CD1c-positive myeloid dendritic cell (primary cell): ENCODE data around the gene SLC18A3.

Experiments
- DNase-seq: peaks from one replicate; pipeline ENCODE4 v3.0.0-alpha.2; 2016; ENCODE audit errors: extremely low spot score

Gene SLC18A3

GRCh38 chr10:49610114-49610457, at the start of gene SLC18A3:
Gene SLC18A3 (plus strand): TSS chr10:49610310. CDS start chr10:49610741, 431 bp downstream.
- DNase-seq: no peak

- DNase-seq: no peak
Measured at GRCh38 chr10:49560526-49560925, 49.6 kb upstream of the SLC18A3 start.

GRCh38 chr10:49562893-49563292, 47.2 kb upstream of the SLC18A3 start:
- no peak for DNase-seq

DNA sequence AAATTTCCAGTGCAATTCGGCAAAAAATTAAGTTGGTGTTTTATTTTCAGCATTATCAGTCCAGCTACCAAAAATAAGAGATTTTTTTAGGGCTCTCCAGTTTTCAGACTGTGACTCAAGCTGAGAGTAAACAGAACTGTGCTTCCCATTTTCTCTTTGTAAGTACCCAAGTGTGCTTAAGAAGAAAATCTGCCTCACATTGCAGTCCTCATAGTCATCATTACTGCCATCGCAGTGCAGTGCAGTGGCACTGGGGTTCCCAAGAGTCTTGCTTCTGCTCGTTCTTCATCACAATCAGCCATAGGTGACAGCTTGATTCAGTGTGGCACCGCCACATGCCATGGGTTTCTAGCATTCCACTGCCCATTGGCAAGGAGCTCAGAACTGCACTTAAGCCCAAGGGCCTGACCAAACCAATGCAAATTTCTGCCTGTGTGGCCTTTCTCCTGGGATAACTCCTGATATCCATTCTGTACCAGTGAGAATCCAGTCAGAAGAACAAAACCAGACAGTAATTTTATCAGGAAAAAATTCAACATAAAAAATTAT, 45.6 kb upstream of the SLC18A3 start:
- peak; percentile 5 for DNase-seq

GRCh38 chr10:49567810-49568209, 42.3 kb upstream of the SLC18A3 start:
- peak; percentile 38 for DNase-seq

DNA sequence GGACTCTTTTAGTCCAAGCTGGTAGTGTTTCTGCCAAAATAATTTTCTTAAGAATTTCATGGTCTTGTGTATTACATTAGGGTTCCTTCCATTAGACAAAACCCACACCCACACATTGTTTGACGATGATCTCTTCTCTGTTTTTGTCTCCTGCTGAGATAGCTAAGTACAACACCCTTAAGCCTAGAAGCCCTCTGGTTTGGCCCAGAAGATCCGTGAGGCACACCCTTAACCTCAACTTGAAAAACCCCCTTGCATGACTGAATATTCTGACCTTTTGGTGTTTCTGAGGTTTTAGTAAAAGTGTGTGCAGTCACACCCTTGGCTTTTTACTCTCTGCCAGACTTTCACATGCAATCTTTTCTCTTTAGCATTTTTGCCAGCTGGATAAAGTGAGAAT, 41.9 kb upstream of the SLC18A3 start:
- peak; percentile 33 for DNase-seq

DNA sequence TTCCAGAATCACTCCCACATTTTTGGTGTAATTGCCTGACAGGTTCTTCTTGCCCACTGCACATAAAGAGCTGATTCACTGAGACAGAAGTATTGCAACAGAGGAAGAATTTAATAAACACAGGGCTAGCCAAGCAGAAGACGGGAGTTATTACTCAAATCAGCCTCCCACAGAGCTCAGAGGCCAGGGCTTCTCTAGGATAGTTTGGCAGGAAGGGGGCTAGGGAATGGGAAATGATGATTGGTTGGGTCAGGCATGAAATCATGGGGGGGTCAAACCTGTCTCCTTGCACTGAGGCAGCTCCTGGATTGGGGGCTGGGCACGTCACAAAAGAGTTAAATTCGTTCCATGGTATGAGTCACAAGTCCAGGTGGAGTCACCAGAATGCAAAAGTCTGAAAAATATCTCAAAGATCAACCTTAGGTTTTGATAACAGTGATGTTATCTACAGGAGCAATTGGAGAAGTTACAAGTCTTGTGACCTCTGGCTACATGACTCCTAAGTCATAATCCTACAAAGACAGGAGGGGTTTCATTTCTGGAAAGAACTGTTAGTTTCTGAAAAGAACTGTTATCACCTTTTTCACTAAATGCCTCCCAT, 41.0 kb upstream of the SLC18A3 start:
- DNase-seq: peak; percentile 59

GRCh38 chr10:49571388-49571787, 38.7 kb upstream of the SLC18A3 start:
- DNase-seq: no peak

GRCh38 chr10:49572594-49573114, 37.5 kb upstream of the SLC18A3 start:
- DNase-seq: no peak

DNA sequence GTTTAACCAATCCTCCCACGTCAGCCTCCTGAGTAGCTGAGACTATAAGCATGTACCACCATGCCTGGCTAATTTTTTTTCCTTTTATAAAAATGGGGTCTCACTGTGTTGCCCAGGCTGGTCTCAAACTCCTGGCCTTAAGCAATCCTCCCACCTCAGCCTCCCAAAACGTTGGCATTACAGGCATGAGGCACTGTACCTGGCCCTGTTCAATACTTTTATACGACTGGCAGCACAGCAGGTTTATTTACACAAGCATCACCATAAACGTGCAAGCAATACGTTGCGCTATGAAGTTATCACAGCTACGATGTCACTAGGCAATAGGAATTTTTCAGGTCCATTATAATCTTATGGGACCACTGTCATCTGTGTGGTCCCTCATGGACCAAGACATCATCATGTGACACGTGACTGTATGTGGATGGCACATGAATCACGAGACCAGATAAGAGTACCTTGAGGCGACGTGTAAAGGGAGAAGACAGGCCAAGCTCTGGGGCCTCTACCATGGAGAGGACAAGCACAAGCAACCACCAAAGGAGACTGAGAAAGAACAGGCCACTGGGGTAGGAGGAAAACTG, 34.5 kb upstream of the SLC18A3 start:
- DNase-seq: no peak

- no peak for DNase-seq
Measured at GRCh38 chr10:49577182-49577925, 32.8 kb upstream of the SLC18A3 start.

GRCh38 chr10:49578392-49578791, 31.7 kb upstream of the SLC18A3 start:
- DNase-seq: no peak

DNA sequence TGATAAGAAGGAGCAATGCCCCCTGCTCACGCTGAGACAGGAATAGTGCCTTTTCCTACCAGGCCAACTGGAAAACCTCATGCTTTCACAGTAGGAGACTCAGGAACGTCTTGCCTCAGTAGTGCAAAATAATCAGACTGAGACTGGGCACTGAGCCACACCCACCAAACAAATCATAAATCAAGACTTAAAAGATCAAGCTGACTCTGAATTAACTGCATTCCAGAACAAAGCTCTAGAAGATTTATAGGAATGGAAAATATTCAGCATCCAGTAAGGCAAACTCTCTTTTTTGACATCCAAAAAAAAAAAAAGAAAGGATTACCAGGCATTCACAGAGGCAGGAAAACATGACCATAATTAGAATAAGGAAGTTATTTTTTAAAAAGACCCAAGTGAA, 30.5 kb upstream of the SLC18A3 start:
- DNase-seq: no peak

GRCh38 chr10:49585387-49585786, 24.7 kb upstream of the SLC18A3 start:
- DNase-seq: no peak

DNA sequence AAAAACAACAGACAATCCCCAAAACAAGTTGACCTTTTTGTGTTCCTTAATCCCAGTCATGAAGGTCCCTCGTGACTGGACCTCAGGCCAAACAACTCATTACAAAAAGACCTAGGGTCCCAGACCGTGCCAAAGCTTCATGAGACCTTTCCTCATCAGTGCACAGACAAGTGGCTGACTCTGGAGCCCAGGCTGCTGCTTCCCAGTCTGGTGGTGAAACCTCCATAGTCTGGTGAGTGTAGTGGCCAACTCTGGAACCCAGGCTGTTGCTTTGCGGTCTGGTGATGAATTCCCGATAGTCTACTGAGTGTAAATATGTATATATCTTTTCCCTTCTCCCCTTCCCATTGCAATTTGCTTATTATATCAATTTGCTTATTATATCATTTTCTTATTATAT, 22.1 kb upstream of the SLC18A3 start:
- no peak for DNase-seq

DNA sequence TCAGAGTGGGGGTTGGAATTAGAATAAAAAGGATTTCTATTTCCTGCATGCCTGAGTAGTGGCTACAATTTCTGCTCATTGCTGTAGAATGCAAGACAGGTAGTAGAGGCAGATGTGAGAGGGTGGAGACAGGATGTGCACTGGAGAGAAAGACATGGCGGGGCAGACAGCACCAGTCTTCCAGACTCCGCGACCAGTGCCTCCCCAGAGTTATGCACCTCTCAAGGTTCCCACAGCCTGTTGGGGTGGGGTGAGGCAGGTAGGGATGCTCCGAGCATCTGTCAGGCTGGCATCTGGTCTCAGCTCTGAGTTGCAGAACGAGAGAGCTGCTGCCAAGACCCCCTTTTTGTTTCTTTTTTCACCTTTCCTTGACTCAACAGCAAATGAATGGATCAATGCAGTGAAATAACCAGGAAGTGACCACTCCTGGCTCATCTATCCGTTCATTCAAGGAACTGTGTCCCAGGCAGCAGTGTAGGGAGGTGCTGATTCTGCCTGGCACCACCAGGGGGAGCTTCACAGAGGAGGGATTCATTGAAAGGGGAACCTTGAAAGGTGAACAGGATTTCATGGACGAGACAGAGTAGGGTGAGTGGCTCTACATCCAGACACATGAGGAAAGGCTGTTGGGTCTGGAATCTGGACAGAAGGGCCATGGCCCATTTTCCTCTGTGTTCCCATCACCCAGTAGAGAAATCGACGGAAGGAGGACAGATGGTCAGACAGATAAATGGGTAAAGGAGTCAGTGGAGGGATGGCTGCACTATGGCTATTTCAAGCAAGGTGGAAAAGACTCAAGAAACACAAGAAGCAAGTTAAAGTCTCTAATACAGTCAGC, 17.2 kb upstream of the SLC18A3 start:
- peak; percentile 76 for DNase-seq

DNA sequence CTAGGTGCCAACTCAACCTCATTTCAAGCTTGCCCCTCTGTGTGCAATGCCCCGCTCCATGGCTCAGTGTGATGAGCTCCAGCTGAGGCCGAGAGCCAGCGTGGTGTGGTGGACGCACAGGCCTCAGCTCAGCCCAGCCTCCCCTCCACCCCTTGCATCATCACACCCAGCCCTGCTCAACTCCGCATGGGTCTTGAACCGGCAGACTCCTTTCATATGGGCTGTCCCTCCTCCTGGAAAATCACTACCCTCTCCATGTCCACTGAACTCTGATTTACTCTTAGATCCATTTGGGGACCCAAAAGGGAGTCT, 16.6 kb upstream of the SLC18A3 start:
- DNase-seq: no peak

- DNase-seq: no peak
Measured at GRCh38 chr10:49593998-49594397, 16.1 kb upstream of the SLC18A3 start.

- DNase-seq: peak; percentile 42
Measured at GRCh38 chr10:49594594-49594993, 15.5 kb upstream of the SLC18A3 start.

DNA sequence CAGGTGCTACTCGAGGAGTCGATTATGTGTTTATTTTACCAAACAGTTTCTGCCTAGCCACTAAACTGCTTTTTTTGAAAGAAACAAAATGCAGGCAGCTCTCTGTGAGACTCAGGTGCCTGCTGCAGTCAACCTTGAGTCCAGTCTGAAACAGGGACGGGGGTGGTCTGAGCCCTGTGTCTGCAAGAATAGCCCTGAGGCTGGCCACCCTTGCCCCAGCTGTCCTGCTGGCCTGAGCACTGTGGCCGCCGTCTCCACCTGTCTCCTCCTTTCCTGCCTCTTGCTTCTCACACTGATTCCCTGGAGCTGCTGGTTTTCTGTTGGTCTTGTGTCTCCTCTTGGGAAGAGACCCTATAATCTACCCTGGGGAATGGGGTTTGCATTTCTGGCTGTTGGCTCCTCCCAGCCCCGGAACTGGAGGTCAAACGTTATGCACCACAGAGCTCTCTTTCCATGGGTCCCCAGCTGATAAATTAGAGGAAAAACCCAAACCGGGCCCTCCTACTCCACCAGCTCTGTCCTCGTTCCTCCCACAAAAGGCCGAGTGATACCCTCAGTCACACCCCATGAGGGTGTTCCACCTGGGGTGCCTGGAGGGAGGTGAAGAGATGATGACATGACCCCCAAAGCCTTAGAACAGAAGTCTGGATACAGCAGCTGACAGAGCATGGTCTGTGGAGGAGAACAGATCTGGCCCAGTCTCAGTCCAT, 15.0 kb upstream of the SLC18A3 start:
- no peak for DNase-seq

DNA sequence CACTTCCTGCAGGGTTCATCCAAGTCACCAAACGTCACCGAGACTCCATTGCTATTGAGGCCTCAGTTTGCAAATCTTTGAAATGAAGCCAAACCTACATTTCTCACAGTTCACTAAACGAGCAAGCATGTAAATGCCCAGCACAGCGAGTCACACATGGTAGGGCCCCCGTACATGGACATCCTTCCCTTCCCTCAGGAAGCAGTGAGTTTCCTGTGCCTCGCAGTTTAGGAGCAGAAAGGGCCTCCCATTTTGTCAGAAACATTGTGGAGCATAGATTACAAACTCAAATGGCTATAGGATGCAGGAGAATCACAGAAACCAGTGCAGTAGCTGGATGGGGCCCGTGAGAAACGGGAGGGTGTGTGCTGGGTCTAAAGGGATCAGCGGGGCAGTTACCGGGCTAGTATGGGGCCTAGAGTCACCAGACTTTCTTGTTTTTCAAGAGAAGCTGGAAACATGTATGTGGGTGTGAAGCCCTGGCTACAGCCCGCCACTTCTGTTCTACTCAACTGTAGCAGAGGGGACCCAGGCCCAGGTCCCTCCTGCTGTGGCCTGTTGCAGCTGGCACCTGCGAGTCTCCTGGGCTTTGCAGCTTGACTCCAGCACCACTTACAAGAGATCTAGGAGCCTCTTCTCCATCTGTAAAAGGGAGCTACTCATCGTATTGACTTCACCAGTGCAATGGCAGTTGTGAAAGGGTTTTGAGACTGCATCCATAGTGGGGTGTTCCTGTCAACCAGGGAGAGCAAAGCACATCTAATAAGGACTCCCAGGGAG, 14.2 kb upstream of the SLC18A3 start:
- DNase-seq: no peak
